ENCODE measurements around the gene GRIK1. TPM values are rescaled to one million over a fixed set of nuclear protein-coding genes. Genes with fewer than 3 reads are reported as not detected.

GRIK1 gene
- total RNA-seq, 1 donor from 2014 or later = 0.39 TPM

- no peak for DNase-seq (ENCODE audit: low read depth in 2 of 2)
These were observed 449.8 kb downstream of the GRIK1 start for GRCh38 chr21:29490016-29490415.

GRCh38 chr21:29487154-29487553 lies 452.6 kb downstream of the GRIK1 start:
- DNase-seq (ENCODE audit: low read depth in 2 of 2) = no peak

Other genes starting within 250 kb of the GRIK1 start
- gene CLDN17, start 226.8 kb upstream of the GRIK1 start, total RNA-seq = not detected in 2 replicates

All from dermis microvascular lymphatic vessel endothelial cell (primary cell).